SKM-1 (cell line): ENCODE measurements around the gene TNIP2.
"Not testable (repeated sequence)": the region's sequence is repeated elsewhere in the genome, so short reads cannot be mapped to it uniquely, and the experiment has no call there.

ENCODE experiments used
- DNase-seq: peaks from one replicate; lab custom pipeline; 2025; ENCODE audit not compliant: unreplicated experiment; lab: John Stamatoyannopoulos, UW

TNIP2 gene

DNA sequence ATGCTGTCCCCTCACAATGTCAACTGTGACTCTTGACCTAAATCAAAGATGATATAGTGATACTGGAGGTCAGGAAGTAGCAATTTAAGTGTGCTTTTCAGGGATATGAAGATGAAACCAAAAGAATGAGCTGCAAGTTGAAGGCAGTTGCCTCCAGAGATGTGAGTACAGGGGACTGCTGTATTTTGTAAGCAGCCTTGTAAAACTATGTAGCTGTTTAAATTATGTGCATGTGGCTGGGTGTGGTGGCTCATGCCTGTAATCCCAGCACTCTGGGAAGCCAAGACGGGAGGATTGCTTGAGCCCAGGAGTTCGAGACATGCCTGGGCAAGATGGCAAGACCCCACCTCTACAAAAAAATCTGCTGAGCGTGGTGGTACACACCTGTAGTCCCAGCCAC is 15.1 kb upstream of the TNIP2 start:
- DNase-seq: no peak

DNA sequence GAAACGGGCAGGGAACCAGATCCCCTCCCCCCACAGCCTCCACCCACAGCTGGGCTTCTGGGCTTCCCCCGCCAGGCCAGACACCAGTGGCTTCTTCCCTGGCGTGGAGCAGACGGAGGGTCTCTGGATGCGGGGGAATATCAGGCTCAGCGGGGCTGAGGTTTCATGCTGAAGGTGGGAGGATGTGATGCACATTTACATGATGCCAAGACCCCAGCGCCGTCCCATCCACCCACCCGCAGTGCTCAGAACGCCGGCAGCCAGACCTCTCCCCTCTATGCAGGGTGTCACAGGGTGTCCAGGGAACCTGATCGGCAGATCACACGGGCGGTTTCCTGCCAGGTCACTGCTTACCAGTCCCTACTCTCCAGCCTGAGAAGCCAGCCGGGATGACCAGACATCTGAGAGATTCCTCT is 12.8 kb upstream of the TNIP2 start:
- no peak for DNase-seq

DNA sequence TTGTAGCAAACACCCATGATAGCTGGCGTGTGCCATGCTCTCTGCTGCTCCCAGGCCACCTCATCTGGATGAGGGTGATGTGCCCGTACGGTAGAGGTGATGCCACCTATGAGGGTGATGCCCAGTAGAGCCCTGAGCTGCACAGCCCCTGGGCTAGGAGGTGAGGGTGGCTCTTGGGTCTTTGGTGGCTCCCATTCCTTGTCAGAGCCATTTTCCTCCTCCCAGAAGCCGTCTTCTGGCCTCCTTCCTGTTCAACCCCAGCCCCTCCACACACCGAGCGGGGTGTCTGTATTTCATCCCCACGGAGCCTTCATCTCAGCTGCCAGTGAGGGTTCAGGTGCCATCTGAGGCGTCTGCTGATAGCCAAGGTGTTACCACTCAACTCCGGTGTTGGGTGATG is 12.0 kb upstream of the TNIP2 start:
- no peak for DNase-seq

DNA sequence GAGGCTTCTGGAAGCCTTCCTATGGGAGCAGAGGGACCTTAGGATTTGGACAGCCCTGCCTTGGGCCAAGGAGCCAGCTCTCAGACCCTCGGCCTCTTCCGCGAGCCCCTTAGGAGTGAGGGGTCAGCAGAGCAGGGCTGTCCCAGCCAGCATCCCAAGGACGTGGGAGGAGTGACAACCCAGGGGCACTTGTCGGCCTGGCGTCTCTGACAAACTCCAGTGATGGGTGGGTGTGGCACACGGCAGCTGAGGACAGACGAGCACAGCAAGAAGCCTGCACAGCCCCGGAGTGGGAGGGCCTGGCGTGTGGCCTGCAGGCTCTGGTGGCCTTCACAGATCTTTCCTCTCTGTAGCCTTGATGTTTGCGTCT is 11.6 kb upstream of the TNIP2 start:
- DNase-seq: no peak

DNA sequence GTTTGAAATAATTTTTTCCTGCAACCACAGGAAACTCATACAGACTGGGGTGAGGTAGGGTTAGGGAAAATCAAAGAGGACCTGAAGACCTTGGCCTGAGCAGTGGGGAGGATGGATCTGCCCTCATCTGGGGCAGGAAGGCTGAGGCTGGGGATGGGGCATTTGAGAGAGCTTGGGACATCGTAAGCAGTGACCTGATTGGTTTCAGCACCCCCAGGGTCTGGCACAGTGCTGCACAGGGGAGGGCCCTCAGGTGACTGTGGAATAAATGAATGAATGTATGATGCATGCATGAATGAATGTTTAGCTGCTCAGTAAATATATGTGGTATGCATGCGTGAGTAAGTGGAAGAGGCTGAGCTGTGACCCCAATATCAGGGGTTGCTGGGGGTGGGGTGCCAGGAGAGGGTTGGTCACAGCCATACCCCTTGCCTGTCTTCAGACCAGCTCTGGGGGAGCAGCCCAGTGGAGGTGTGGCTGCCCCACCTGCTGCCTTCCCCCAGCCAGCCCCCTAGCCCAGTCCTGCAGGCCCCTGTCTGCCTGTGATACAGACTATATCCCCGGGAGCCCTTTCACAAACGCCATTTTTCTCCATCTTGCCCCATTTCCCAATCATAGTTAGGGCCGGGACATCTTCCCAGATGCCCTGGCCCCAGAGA is 11.0 kb upstream of the TNIP2 start:
- no peak for DNase-seq

DNA sequence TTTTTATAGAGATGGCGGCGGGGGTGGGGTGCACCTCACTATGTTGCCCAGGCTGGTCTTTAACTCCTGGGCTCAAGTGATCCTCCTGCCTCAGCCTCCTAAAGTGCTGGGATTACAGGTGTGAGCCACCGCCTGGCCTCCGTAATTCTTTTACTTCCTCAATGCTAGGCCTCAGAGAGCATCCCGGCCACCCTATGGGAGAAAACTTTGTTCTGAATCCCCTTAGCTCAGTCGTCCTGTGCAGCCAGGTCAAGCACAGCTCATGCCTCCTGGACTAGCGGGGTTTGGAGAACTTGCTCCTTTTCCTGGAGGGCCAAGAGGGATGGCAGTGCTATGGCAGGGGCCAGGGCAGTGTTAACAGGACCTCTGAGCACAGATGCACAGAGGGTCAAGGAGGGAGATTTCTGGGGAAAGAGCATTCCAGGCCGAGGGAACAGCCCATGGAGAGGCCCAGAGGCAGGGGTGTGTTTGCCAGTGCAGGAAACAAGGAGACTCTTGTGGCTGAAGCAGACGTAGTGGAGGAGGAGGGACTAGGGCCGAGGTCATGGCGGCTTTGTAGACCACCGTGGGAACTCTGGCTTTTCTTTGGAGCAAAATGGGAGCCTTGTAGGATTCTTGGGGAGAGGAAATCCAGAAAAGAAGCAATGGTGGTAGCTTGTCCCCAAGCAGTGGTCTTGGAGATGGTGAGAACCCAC is 9.8 kb upstream of the TNIP2 start:
- no peak for DNase-seq

DNA sequence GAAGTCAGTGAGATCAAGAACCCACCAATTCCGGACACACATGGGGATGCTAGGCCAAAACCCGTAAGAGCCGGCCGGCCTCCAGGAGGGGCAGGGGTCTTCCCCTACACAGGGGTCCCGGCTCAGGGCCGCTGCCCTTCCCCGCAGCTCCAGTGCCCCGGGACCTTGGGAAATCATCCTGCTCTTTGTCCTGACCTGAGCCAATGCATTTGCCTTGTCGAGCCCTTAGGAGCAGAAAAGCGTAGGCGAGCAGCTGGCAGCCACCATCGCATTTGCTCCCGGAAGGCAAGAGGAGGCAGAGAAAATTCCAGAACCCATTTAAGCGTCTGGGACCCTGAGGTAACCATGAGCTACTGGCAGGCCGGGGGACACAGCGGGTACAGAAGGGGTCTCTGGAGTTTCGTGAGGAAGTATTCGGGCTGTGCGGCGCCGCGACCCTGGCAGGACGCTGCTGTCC is 7.4 kb upstream of the TNIP2 start:
- DNase-seq: no peak

DNA sequence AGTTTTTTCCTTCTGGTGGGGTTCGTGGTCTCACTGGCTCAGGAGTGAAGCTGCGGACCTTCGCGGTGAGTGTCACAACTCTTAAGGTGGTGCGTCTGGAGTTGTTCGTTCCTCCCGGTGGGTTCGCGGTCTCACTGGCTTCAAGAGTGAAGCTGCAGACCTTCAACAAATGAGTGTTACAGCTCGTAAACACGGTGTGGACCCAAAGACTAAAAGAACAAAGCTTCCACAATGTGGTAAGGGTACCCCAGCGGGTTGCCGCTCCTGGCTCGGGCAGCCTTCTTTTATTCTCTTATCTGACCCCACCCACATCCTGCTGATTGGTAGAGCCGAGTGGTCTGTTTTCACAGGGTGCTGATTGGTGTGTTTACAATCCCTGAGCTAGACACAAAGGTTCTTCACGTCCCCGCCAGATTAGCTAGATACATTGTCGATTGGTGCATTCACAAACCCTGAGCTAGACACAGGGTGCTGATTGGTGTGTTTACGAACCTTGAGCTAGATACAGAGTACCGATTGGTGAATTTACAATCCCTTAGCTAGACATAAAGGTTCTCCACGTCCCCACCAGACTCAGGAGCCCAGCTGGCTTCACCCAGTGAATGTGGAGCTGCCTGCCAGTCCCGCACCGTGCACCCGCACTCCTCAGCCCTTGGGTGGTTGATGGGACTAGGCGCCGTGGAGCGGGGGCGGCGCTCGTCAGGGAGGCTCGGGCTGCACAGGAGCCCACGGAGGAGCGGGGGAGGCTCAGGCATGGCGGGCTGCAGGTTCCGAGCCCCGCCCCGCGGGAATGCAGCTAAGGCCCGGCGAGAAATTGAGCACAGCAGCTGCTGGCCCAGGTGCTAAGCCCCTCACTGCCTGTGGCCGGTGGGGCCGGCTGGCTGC is 6.6 kb upstream of the TNIP2 start:
- not testable (repeated sequence) for DNase-seq

DNA sequence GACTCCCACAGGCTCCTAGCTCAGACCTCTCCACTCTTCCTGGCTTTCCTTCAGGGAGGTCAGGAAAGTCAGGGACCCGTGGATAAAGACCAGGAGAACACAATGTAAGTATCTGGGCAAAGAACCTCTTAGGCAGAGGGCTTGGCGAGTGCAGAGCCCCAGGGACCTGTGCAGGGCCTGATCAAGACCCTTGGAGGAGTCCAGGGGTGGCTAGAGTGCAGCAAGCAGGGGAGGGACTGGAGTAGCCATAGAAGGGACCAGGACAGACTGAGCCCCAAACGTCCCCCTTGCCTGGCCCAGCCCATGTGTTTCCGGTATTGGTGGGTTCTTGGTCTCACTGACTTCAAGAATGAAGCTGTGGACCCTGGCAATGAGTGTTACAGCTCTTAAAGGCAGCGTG is 5.9 kb upstream of the TNIP2 start:
- no peak for DNase-seq

DNA sequence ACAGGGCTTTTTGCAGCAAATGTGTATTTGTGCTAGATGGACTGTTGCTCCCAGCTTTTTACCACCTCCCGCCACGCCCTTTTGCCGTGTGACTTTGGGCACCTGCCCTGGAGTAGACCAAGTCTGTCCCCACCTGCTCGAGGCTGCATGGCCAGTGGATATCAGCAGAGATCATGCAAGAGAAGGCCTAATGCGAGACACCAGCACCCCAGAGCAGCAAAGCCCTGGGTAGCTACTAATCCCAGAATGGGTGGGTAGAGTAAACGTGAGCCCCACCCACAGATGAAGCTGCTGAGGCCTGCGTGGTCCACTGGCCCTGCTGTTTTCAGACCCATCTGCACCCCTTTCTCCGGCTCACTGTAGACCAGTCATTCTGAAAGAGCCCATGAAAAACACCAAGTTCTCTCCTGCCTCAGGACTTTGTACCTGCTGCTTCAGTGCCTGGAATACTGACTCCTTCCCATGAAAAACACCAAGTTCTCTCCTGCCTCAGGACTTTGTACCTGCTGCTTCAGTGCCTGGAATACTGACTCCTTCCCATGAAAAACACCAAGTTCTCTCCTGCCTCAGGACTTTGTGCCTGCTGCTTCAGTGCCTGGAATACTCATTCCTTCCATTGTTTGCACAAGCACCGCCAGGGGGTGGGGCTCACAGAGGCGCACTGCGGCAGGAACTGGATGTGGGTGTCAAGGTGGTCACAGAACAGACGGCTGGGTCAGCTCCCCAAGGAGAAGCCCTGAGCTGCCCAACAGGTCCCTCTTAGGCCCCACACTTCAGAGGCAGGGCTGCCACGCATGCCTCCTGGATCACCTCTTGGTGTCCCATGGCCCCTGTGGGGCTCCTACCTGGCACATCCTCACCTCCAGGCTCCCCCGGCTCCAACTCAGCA is 5.1 kb upstream of the TNIP2 start:
- DNase-seq: no peak

DNA sequence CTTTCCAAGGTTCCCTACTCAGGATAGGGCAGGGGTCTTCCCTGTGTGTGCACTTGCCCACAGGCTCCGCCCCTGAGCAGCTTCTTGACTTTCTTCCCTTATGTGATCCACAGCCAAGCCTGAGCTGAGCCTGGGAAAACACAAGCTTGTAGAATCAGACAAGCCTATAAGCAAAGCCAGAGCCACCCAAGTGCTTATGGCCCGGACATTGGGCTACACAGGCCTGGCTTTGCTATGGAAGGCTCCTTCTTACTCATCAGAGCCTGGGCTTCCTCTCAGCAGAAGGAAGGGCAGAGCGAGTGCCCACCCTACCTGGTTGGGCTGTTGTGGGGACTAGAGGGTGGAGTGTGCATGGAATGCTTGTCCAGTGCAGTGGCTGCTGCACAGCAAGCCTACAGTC is 1.3 kb upstream of the TNIP2 start:
- no peak for DNase-seq

DNA sequence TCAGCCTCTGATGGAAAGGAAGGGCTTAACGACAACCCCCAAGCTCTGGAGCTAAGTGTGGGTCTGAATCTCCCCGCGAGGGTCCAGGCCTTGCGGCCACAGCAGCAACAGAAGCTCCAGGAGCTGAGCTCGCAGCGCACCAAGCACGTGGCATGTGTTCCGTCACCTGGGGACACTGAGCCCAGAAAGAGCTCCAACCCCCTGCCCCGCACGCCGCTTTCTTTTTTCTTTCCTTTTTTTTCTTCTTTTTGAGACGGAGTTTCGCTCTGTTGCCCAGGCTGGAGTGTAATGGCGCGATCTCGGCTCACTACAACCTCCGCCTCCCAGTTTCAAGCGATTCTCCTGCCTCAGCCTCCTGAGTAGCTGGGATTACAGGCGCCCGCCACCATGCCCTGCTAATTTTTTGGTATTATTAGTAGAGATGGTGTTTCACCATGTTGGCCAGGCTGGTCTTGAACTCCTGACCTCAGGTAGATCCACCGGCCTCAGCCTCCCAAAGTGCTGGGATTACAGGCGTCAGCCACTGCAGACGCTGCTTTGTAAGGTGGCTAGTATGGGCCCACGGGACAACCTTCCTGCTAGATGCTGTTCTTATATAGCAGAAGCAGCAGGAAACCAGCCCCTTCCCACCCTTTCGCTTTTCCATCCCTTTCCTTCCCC is 685 bp upstream of the TNIP2 start:
- no peak for DNase-seq

DNA sequence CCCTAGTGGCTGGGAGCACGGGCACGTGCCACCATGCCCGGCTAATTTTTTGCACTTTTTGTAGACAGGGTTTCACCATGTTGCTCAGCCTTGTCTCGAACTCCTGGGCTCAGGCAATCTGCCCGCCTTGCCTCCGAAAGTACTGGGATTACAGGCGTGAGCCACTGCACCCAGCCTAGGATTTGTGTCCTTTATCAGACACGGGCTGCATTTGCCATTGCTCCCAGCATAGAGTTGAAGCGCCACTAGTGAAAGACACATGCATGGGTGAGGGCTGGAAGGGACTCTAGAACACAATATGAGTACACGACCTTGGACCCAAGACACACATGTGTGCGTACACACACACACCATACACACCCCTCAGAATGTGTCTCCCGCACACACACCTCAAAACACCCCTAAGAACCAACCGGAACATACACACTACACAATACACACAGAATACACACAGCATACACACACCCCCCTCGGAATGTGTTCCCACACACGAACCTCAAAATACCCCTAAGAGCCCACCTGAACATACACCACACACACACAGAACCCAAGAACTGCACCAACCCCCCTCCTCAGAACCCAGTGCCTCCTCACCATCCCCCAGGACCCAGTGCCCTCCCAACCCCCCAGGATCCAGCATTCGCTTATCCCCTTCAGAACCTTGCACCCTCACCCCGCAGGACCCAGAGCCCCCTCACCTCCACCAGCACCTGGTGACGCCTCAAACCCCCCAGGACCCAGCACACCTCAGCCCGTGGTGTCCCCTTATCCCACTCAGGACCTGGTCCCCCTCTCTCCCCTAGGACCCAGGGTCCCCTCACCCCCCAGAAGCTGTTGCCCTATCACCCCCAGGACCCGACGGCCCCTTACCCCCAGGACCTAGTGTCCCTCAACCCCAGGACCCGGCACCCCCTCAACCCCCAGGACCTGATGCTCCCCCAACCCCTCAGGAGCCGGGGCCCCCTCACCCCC is 1.0 kb downstream of the TNIP2 start:
- no peak for DNase-seq

DNA sequence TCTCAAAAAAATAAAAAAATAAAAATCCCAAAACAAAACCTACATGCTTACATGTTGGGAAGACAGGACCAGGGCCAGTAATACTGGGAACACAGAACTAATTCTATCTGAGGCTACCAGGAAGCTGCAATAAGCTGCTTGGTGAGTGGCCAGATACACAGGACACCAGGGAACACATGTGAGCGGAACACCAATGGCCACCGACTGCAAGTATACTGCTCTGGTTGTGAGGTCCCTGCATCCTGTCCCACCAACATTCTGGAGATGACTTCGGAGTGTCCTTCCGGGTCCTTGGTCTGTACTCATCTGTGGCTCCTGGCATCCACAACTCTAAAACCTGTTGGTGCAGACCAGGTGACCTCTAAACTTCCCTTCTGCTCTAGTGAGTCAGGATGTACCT is 2.7 kb downstream of the TNIP2 start:
- no peak for DNase-seq

DNA sequence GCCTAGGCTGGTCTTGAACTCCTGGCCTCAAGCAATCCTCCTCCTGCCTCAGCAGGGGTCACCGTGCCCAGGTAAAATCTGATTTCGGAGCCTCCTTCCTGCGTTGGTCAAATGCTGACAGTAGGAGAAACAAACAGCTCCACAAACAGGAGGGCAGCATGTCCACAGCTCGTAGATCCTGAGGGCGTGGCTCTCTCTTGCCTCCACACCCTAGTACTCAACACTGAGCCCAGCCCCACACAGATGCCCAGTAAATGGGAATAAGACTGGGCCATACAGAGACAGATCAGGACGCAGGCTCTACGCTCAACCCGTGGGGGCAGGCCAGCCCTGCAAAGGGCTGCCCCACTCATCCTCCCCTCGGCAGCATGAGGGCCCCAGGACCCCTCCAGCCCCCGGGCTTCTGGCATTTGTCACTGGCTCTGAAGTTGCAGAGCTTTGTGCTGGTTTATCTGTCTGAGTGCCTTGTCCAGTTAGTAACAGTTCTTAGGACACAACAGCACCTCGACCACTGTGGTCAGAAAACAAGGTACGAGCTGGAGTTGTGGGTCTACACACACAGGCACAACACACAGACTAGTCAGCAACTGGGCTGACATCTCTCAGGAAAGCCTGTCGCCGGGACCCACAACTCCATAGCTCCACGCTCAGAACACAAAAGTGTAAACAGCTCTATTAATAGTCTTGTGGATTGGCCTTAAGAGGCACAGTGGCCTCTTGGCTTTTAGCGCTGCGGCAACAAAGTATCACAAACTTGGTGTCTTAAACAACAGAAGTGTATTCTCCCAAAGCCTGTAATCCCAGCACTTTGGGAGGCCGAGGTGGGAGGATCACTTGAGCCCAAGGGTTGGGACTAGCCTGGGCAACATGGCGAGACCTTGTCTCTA is 5.2 kb downstream of the TNIP2 start:
- DNase-seq: no peak

DNA sequence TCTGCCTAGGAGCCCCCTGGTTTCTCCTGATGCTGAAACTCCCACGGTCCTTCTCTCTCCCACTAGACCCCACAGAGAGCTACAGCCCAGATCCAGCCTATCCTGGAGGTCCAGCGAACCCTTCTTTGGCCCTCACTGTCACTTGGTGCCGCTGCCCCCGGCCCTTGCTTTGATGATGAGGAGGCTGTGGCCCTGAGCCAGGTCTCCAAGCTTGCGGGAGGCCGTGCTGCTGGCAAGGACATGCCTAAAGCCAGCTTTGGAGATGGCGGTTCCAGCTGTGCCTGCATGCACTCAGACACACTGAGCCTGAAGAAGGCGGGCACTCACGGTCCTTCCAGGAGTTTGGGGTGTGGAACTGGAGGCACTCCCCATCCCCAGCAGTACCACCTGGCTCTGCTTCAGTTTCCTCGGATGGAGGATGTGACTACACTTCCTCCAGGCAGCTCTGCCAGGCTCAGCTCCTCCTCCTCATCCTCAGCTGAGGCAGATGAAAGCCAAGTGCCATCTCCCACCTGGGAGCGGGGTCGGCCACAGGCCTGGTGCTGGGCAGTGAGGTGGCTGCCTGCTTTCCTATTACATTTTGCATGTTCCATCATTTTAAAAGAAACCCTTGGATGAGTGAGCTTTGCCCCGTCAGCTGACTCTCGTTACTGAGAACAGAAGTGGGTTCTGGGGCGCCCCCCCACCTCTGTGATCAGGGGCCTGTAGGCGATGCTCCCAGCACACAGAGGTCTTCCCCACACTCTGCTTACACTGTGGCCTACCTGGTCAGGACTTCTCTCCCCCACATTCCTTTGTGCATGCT is 9.0 kb downstream of the TNIP2 start:
- DNase-seq: no peak

DNA sequence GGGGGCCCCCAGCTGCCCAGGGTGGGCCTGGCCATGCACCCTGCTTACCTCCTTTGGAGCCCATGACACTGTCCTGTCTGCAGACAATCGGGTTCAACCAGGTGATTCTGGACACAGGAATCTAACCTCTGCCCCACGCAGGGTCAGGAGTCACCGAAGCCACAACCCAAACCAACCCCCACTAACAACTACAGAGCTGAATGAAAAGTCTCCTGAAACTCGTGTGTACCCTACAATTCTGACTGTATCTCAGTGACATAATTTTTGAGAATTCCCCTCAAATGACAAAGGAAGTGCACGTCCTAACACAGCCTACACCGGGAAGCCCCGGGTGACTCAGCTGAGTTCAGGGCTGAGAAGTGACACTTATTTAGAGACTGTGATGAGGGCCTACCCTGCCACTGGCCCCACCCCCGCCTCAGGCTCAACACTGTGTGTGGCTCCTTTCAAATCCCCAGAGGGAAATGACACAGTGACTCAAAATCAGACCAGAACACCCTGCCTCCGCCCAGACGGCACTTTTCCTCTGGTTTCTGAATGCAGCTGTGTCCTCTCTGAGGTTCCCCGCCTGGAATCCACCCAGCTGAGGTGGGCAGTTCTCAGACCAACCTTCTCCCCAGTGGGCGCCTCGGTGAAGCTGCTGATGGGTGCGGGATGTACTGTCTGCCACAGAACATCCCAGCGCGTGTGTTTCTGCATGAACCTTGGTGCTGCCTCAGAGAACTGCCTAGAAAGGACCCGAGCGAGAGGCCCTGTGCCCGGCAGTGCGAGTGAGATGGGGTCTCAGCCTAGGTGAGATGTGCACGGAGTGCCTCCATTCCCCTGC is 9.9 kb downstream of the TNIP2 start:
- no peak for DNase-seq
